ENCODE data around the gene TRAK1.

TRAK1 gene

DNA sequence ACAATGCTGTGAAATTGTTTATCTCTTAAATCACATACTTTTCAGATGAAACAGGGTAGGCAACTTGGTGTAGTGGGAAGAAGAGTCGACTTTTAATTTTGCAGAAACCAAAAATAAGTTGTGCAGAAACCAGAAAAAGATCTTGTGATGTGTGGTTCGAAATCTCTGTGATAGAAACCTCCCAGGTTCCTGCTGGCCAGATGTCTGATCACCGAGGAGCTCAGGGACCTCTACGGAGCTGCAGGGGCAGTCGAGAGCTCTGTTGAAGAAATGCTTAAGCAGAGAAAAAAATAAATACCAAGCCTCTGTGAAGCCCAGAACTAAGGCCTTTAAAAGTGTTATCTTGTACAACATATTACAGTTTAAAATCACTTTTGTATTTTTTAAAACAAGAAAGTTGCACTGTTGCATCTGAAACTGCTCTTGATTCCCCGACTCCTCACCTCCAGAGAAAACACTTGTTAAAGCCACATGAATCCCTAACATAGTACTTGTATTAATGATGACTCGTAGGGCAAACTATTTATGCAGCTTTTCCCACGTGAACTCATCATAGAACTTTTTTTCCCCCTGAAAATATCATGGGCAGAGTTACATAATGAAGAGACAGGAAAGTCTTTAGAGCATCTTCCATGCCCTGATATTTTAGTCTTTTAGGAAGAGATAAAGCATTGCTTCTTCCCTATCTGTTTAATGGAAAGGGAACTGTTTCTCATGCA is 123.6 kb downstream of the TRAK1 start:
- no peak for DNase-seq

- DNase-seq, result no peak
Observed at GRCh38 chr3:42216302-42216701, 125.1 kb downstream of the TRAK1 start.

GRCh38 chr3:42216931-42217333 is 125.8 kb downstream of the TRAK1 start:
- DNase-seq, result no peak

DNA sequence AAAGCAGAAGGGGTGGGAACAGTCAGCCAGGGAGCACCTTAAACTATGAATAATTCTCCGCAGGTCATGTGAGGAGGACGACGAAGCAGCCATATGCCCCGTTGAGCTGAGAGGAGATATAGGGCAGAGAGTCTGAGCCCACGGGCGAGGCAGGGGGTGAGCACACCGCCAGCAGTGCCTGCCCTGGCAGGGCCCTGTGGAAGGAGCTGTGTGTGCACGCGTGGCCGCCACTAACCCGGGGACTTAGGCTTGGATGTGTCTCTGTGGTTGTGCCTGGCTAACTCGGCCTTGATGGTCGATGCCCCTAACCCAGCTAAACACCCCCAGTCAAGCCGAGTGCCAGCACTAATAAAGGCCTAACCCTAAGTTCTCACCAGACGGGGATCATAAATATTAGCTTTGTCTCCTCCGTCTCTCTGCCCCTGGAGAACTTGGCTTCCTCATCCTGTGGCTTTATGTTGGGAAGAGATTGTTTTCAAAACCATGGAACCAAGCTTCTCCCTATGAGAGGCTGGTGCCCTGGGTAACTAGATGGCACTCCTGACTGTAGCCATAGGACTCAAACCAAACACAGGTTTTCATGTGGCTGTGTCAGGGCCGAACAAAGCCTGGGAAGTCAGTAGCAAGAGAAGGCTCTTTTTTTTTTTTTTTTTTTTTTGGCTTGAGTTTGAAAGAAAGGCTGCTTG is 129.4 kb downstream of the TRAK1 start:
- DNase-seq, result no peak

DNA sequence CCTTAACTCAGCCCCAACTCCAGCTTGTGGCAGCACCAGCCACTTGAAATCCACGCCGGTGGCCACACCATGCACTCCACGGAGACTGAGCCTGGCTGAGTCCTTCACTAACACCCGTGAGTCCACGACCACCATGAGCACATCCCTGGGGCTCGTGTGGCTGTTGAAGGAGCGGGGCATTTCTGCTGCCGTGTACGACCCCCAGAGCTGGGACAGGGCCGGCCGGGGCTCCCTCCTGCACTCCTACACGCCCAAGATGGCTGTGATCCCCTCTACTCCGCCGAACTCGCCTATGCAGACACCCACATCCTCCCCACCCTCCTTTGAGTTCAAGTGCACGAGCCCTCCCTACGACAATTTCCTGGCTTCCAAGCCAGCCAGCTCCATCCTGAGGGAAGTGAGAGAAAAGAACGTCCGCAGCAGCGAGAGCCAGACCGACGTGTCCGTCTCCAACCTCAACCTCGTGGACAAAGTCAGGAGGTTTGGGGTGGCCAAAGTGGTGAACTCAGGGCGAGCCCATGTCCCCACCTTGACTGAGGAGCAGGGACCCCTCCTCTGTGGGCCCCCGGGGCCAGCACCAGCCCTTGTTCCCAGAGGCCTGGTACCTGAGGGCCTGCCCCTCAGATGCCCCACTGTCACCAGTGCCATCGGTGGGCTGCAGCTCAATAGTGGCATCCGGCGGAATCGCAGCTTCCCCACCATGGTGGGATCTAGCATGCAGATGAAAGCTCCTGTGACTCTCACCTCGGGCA is 132.0 kb downstream of the TRAK1 start:
- DNase-seq, result no peak

- no peak for DNase-seq
Observed at GRCh38 chr3:42224178-42224577, 133.0 kb downstream of the TRAK1 start.

- DNase-seq, result no peak
Observed at GRCh38 chr3:42224658-42225421, 133.7 kb downstream of the TRAK1 start.

DNA sequence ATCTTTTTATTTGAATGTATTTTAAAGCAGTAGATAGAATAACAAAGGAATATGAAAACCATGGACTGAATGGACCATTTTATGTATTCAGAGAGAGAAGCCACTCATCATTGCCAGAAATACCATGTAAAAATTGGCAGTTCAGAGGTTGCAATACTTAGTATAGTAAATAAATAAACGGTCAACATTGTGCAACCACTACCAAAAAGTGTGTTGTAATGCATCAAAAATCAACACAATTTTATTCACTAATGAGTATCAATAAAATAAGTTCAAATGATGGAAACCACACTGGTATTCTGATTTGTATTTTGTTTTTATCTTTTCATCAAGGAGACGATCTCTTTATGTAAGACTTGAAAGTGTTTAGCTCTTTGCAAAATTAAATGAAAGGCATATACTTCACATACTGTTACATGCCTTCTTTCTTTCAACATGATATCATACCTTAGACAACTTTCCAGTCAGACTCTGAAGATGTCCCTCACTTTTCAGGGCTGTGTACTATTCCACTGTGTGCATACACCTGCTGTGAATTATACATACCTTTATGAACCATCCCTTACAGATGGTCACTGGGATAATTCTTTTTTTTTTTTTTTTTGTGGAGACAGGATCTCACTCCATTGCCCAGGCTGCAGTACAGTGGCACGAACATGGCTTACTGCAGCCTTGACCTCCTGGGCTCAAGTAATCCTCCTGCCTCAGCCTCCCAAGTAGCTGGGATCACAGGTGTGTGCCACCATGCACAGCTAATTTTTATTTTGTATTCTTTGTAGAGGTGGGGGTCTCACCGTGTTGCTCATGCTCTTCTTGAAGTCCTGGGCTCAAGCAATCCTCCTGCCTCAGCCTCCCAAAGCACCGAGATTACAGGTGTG is 134.6 kb downstream of the TRAK1 start:
- DNase-seq, result no peak

- DNase-seq, result no peak
Observed at GRCh38 chr3:42226470-42227425, 135.6 kb downstream of the TRAK1 start.

DNA sequence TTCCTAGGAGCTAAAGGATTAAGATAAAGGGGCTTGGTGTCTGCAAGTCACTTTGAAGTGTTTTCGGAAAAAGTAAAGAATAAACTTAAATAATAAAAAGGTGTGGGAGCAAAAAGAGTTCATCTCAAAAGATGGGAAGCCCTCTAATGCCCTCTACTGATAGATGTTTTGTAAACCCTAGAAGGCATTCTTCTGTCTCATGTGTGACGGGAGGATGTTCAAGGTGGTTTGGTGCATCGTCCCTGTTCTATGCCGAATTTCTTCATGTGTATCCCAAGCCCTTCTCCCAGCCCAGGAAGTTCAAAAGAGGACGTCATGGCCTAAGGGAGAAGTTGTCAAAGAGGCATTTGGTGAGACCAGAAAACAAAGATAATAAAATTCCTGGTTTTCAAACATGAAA is 137.6 kb downstream of the TRAK1 start:
- no peak for DNase-seq

DNA sequence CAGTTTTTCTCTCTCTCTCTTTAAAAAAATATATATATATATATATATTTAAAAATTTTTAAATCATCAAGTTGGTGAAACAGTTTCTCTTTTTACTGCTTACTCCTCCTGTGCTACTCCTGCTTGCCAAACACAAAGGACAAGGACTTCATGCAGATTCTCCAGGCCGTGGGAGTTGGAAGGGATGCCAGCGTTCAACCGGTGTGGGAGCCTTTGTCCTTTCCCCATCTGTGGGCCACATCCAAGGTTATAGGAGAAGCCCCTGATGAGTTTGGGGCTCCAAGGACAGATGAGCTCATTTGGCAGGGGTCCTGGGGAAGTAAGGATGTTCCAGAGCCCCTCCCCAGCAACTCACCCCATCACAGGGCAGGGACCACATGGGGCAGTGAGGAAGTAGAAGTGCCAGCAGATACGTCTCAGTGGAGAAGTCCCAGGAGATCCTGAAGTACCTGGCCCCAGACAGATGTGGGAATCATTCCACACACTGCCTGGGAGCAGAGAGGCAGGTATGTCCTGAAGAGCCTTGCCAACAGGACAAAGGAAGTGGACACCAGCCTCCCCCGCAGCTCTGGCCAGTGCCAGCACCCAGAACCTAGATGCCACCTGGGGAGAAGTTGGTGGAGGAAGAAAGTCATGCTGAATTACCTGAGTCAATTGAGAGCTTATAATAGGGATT is 138.2 kb downstream of the TRAK1 start:
- DNase-seq, result no peak

DNA sequence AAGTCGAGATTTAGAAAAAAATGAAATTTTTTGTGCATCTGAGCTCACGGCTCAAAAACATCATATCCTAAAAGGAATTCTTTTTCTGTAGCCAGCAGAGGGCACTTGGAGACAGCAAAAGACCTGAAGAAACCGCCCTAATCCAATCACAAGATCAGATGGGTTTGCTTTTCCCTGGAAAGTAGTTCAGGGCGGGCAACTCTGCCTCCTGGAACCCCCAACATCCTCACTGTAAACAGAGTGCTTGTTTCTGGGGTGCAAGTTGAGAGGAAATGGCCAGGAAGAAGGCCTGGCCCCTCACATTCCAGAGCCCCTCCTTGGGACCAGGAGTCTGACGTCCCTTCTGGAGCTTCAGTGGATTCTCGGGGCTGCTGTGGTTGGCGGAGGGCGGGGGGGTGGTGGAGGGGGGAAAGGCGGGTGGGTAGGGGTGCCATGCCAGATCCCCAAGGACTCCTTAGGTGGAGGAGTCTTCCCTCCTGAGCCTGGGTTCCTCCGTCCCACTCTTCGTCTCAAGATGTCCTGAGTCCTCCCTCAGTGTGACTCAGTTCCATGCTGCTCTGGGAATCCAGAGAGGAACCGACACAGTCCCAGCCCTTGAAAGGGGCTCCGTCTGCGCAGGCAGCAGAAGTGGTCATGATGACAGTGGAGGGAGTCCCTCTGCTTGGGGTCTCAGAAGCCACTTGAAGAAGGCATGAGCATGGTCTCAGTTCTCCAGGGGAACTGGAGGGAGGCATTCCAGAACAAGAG is 139.0 kb downstream of the TRAK1 start:
- no peak for DNase-seq

DNA sequence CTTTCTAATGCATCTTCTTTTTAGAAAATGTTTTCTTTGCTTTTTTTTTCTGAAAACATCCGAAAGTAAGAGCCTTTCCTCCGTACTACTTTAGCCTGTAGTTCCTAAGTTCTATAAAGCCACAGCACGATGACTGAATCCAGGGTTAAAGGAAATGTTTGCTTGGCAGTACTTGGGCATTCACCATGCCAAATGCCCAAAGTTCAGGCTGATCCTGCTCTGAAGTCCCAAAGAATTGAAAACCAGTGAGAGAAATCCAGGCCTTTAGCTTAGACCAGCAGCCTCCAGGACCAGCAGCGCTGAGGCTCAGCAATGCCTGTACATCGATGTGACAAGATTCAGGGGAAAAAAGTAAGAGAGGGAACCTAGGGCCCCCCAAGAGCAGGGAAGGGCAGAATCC is 139.7 kb downstream of the TRAK1 start:
- no peak for DNase-seq

DNA sequence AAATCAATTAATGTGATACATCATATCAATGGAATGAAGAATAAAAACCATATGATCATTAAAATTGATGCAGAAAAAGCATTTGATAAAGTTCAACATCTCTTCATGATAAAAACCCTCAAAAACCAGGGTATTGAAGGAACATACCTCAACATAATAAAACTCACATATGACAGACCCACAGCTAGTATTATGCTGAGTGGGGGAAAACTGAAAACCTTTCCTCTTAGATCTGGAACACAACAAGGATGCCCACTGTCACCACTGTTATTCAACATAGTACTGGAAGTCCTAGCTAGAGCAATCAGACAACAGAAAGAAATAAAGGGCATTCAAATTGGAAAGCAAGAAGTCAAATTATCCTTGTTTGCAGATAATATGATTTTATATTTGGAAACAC is 144.4 kb downstream of the TRAK1 start:
- DNase-seq, result no peak

GRCh38 chr3:42236611-42237010 is 145.5 kb downstream of the TRAK1 start:
- no peak for DNase-seq

DNA sequence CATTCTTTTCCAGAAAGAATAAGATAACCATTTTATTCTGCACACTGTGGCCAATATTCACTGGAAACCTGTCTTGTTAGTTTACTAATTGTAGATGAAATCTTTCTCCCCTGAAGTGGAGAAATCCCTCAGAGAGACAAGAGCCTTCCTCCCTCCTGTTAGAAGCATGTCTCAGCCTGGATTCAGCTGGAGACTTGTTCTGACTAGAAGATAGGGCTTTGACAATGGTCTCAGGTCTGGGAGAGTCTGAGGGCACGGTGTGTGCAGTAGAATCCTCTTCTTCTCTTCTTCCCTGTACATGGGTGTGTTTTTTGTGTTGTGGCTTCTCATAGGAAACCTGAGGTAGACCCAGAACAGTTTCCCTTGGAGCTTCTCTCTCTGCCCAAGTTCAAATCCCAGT is 154.9 kb downstream of the TRAK1 start:
- DNase-seq, result no peak

- DNase-seq, result peak; percentile 54
Observed at GRCh38 chr3:42247576-42248027, 156.4 kb downstream of the TRAK1 start.

GRCh38 chr3:42250761-42251160 is 159.6 kb downstream of the TRAK1 start:
- no peak for DNase-seq

GRCh38 chr3:42254566-42254965 is 163.4 kb downstream of the TRAK1 start:
- DNase-seq, result no peak
